ENCODE data around the gene ADRA1B.

ADRA1B gene

DNA sequence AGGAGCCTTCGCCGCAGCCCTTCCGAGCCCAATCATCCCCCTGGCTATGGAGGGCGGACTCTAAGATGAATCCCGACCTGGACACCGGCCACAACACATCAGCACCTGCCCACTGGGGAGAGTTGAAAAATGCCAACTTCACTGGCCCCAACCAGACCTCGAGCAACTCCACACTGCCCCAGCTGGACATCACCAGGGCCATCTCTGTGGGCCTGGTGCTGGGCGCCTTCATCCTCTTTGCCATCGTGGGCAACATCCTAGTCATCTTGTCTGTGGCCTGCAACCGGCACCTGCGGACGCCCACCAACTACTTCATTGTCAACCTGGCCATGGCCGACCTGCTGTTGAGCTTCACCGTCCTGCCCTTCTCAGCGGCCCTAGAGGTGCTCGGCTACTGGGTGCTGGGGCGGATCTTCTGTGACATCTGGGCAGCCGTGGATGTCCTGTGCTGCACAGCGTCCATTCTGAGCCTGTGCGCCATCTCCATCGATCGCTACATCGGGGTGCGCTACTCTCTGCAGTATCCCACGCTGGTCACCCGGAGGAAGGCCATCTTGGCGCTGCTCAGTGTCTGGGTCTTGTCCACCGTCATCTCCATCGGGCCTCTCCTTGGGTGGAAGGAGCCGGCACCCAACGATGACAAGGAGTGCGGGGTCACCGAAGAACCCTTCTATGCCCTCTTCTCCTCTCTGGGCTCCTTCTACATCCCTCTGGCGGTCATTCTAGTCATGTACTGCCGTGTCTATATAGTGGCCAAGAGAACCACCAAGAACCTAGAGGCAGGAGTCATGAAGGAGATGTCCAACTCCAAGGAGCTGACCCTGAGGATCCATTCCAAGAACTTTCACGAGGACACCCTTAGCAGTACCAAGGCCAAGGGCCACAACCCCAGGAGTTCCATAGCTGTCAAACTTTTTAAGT, 819 bp downstream of the ADRA1B start:
- FAIRE-seq (no peak), DNase-seq (ENCODE audit: extremely low spot score, insufficient read length, low read depth) (no peak)

DNA sequence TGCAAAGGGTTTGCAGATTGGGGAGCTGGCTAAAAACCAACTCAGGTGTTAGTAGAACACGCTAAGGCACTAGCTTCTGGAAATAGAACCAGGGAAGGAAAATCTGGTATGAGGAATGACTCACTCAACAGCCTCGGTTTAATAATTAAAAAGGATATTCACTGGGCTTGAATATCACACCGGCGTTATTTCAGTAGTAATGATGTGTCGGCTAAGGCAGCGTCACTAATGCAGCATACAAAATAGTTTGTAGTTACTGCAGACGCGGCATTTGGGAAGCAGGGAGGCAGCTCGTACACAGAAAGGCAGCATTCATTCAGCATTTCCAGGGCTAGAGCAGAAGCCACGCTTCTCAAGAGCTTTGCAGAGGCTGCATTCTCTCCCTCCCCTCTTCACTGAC, 1.7 kb downstream of the ADRA1B start:
- no peak for DNase-seq (ENCODE audit: extremely low spot score, insufficient read length, low read depth)
- FAIRE-seq = no peak

DNA sequence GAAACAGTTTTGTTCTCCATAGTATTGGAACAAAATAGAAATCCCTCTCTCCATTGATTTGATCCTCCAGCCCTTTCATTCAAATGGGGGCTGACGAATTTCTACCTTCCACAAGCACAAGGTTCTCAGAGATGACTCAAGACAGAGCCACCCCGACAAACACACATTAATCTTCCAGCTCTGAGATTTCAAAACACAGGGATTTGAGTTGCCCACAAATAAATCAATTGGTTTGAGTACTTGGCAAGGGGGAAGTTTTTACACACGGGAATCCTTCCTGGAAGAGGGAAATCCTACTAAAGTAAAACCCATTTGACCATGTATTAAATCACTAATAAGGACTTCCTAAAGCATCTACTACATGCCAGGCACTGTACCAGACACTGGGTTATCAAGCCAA, 5.4 kb downstream of the ADRA1B start:
- DNase-seq (ENCODE audit: extremely low spot score, insufficient read length, low read depth) = no peak
- FAIRE-seq = no peak

DNA sequence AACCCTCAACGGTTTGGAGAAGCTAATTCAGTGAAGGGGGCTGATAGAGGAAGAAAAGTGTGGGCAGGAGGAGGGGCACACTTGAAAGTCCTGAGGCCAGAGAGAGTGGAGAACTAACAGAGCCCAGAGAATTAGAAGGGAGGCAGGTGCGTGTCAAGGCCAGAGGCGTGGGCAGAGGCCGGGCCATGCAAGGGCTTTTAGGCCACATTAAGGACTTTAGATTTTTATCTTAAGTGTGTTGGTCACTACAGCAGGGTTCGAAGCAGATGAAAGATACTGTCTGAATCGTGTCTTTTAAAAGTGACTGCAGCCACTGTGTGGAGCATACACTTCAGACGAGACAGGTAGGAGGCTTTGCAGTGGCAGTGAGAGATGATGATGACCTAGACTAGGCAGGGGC, 6.7 kb downstream of the ADRA1B start:
- FAIRE-seq (no peak), DNase-seq (ENCODE audit: extremely low spot score, insufficient read length, low read depth) (no peak)

DNA sequence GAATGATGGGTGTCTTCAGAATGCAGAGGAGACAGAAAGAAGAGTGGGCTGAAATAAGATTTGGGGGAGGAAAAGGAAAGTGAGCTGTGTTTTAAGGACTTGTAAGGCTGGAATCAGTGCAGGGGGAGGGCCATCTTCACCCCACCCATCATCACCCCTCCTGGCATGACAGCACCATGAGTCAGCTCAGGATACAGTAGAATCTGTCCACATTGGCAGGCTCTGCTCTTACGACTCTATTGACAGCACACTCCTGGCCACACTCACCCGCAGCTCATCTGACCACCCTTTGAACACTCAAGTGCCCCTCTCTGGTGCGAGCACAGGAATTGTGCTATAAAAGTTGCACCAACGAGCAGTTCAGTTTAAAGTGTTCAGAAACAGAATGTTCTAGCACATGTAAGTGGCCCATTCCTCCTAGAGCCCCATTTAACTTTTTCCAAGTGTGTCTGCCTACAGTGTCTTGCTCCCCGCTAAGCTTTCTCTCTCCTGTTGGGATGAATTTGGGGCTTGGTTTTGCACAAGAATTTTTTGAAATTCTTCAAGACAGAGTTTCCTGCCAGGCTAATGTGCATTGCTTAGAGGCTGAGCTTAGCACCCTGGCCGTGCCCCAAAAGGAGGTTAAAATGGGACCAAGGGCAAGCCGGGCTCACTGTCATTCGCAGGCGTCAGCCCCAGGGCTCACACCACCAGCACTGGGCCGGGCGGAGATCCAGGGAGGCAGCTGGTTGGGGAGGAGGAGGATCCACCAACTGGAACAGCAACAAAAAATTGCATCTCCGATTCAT, 12.0 kb downstream of the ADRA1B start:
- FAIRE-seq = no peak

DNA sequence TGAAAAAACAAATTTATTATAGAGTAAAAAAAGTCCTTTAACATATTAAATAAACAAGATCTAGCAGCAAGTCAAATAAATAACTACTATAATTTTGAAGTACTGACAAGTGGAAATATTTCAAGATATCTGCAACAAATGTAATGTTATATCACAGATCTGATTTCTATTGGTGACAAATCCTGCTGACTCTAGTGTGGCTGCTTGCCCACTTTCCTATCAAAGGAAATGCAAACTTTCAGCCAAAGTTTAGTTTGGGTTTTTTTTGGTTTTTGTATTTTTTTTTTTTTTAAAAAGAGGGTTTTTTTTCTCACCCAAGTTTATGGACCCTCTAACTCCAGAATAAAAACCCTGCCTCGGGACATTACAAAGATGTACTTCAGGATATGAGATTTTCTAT, 12.9 kb downstream of the ADRA1B start:
- no peak for FAIRE-seq
- no peak for DNase-seq (ENCODE audit: extremely low spot score, insufficient read length, low read depth)

More for the DNA sequence above, 12.0 kb downstream of the ADRA1B start:
- DNase-seq (ENCODE audit: extremely low spot score, insufficient read length, low read depth) = no peak

DNA sequence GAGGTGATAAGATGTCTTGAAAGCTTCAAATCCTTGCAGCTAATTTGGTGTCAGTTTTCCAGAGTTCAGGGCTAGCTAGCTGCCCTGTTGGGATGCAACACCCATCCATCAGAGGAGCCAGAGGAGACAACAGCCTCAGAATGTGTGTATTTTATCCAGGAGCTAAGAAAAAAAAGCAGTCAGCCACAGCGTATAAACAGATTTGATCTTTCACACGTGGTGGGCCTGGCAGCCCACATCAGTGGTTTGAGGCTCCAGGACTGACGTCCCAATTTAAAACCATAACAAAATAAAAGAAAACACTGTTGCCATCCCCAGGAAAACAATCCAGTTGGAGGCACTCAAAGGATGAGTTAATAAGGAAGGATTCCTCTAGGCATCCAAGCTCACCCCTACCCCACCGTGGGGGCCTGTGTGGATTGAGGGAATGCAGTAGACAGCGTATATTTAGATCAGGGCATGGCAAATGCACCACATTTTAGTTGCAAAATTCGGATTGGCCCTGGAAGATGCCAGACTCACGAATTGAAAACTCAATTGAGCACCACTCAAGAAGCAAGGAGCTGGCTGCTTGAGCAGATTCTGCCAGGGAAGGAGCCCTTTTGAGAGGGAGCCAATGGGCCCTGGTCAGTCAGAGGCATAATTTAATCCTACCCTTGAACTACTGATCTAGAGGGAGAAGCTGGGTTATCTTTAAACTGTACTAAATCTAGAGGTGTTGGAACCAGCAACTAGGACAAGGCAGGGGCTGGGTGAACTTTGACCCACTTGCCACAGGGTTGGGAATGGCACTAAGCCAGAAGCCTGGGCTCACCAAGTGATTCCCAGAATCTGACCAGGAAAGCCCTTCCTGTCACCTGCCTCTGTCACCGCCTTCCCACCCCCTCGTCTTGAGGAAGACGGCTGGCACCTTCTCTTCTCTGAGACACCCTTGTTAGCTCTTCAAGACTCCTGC, 17.5 kb downstream of the ADRA1B start:
- no peak for FAIRE-seq
- no peak for DNase-seq (ENCODE audit: extremely low spot score, insufficient read length, low read depth)

DNA sequence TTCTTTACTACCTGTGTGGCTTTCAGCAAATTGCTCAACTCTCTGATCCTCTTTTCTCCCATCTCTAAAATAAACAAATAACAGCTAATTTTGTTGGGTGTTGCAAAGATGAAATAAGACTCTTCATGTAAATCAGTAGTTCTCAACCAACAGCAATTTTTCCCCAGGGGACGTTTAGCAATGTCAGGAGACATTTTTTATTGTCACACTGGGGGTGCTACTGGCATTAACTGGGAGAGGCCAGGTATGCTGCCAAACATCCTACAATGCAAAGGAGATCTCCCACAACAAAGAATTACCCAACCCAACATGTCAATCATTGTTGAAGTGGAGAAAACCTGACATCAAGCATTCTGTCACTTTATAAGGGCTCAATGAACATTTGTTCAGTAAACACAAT, 19.7 kb downstream of the ADRA1B start:
- FAIRE-seq = no peak
- DNase-seq (ENCODE audit: extremely low spot score, insufficient read length, low read depth) = no peak

DNA sequence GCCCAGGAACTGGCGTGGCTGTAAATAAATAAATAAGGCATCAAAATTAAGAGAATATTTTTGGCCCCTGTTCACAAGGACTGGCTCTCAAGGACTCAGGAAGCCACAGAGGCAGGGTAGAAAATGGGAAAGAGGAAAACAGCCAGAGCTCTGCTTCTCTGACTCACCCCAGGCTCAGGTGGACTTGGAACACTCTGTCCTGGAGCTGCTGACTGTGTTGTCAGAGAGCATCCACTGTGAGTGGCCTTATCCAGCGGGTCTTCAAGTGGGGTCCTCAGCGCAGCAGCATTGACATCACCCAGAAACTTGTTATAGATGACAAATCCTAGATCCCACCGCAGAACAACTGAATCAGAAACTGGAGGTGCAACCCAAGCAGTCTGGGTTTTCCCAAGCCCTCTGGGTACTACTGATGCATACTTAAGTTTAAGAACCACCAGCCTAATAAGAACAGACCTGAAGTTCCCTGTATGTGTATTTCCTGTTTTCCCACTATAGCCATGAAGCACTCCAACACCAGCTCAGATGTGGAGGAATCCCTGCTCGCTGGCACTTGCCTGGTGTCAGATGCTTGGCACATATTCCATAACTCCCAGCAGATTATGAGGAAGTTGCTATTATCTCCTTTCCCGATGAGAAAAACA, 20.5 kb downstream of the ADRA1B start:
- DNase-seq (ENCODE audit: extremely low spot score, insufficient read length, low read depth) (no peak), FAIRE-seq (no peak)

DNA sequence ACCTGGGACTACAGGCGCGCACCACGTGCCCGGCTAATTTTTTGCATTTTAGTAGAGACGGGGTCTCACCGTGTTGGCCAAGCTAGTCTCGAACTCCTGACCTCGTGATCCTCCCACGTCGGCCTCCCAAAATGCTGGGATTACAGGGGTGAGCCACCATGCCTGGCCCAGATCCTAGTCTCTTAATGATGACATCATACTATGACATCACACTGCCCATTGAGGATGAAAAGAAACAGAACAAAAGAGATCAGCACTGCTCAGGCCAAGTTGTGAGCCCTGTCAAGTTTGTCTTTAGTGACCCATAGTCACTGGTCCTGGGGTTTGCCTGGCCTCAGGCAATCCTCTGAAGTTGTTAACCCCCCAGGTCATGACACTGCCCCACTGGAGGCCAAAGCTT, 21.3 kb downstream of the ADRA1B start:
- FAIRE-seq (no peak), DNase-seq (ENCODE audit: extremely low spot score, insufficient read length, low read depth) (no peak)

DNA sequence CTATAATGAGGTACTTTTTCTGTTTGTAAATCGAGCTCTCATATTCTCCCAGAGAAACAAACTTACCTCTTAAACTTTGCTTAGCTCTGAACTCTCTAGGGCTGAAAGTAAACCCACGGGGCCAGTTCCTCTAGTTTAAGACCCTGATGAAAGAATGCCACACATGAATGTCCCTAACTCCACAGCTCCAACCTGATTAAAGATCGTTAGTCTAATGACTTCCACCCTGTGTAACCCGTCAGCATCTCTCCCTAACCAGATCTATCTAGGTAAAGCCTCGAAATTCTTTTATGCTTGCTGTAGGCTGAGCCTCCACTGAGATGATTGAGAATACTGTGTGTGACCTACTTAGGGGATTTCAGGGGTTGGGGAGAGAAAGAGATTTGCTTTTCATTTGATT, 27.0 kb downstream of the ADRA1B start:
- no peak for FAIRE-seq

DNA sequence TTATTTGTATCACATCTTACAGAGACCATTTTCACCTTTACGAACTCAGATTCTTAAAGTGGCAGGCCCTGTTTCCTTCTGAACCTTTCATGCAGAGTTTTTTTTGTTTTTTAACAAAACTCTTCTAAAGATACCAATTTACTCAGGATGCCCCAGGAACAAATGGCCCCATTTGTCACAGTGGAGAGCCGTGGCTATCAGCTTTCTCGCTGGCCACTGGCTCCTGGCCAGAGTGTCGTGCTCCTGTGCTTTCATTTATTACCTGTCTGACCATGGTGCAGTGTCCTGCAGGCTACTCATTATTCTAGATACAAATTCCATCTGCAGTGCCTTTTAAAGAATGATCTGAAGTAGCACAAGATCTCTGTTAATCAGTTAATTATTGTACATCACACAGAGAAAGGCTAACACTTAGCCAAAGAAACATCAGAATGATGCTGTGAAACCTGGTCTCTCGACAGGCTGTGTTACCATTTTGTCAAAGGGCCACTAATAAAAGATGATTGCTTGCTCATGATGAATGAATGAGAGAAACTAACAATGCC, 27.8 kb downstream of the ADRA1B start:
- no peak for DNase-seq (ENCODE audit: extremely low spot score, insufficient read length, low read depth)
- FAIRE-seq = no peak

More for the DNA sequence above, 27.0 kb downstream of the ADRA1B start:
- no peak for DNase-seq (ENCODE audit: extremely low spot score, insufficient read length, low read depth)

DNA sequence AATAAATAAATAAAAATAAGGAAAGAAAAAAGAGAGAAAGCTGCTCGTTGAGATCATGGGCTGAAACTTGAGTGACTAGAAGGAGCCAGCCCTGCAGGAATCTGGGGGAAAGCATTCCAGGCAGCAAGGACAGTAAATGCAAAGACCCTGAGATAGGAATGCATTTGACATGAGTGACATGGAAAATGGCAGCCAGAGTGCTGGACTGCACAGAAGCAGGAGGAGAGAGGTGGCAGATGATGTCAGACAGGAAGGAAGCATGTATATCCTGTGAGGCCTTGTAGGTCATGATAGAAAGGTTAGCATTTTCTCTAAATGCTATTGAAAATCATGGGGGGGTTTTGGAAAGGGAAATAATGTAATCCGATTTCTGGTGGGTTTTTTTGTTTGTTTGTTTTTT, 29.1 kb downstream of the ADRA1B start:
- FAIRE-seq (no peak), DNase-seq (ENCODE audit: extremely low spot score, insufficient read length, low read depth) (no peak)

DNA sequence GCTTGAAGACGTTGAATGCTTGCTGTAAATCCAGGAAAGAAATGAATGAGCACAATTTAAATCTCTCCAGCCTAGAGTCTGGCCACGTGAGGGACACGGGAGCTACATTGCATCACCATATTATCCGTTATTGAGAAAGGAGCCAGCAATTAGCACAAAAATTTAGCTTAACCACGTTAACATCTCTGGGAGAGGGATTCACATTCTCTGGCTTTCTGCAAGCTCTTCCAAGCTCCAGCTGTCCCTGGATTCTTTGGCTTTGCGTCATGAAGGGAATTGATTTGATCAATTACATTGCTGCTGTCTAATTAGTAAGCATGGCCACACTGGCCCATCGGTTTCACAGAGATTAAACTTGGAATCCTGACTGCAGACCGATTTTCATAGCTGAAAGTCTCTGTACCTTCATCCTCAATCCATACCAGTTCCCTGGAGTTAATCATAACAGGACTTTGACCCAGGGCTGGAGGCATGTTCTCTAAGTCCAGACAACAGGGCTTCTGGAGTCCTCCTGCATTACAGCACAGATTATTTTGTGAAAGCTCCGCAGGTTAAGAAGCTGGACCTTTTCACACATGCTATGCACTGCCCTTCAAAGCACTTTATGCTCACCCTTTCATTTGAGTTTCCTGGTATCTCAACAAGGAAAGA, 31.6 kb downstream of the ADRA1B start:
- DNase-seq (ENCODE audit: extremely low spot score, insufficient read length, low read depth) (no peak), FAIRE-seq (no peak)

DNA sequence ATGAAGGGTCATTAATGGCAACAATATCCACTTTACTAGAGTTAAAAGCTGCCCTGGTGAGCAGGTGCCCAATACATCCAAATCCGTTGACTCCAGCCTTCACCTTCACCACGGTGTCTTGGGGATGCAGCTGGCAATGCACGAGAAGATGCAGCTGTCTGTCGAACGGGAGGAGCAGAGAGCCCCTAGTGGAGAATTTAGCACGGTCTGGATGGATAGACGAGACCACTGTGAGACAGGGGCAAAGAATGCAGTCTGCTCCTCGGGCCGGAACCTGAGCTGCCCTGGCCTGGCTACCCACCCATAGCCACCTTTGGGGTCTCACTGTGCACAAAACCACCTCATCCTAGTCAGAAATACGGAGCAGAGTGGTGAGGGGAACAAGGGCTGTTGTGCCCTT, 35.1 kb downstream of the ADRA1B start:
- DNase-seq (ENCODE audit: extremely low spot score, insufficient read length, low read depth) (no peak), FAIRE-seq (no peak)

DNA sequence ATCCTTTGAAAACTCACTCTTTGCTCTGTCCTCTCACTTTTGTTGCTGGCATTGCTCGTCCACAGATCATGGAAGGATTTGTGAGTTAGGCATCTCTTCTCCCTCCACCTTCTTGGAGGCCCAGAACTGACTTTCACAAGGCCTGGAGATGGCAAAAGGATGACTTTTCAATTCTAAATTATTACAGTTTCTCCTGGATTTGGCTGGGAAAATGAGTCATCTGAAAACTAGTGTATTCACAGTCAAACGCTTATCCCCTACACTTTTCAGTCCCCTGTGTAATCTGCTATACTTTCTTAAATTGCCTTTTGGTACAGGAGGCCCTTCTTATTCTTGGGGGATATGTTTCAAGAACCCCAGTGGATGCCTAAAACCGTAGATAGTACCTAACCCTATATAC, 35.6 kb downstream of the ADRA1B start:
- FAIRE-seq (no peak), DNase-seq (ENCODE audit: extremely low spot score, insufficient read length, low read depth) (no peak)

DNA sequence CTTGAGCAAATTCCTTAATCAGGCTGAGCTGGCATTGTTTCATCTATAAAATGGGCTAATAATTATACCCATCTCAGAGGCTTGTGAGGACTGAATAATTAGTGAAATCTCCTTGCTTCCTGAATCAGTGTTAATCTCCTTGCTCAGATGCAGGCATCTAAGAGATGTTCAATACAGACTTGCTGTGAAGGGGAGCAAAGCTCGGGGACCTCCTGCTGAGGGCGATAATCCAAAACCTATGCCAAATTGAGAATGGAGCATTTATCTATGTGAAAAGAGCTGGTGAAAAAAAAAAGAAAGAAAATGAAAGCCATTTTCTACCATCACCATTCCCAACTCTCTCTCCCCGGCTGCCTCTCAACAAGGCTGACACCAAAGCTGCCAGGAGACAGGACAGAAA, 37.3 kb downstream of the ADRA1B start:
- no peak for FAIRE-seq

DNA sequence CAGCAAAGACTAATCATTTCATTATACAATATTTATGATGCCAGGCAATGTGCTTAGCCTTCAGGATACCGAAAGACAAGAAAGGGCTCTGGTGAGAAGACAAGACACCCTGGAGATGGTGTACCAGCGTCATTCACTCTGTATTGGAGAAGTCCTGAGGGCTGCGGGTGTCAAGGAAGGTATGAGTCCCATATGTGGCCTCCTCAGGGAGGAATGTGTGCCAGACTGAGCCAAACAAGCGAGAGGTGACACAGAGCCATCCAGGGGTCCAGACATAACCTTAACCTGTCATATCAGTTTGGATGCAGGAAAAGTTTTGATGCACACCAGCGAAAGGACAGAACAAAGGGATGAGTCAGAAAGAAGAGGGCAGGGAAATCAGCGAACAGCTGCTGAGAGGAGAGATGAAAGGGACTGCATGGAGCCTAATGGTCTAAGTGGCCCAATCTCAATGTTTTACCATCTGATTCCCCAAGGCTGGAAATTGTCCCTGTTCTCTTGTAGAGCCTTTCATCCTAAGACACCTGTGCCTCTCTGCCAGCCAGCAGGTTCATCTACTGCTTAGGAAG, 38.9 kb downstream of the ADRA1B start:
- FAIRE-seq (no peak), DNase-seq (ENCODE audit: extremely low spot score, insufficient read length, low read depth) (no peak)

More for the DNA sequence above, 37.3 kb downstream of the ADRA1B start:
- no peak for DNase-seq (ENCODE audit: extremely low spot score, insufficient read length, low read depth)

DNA sequence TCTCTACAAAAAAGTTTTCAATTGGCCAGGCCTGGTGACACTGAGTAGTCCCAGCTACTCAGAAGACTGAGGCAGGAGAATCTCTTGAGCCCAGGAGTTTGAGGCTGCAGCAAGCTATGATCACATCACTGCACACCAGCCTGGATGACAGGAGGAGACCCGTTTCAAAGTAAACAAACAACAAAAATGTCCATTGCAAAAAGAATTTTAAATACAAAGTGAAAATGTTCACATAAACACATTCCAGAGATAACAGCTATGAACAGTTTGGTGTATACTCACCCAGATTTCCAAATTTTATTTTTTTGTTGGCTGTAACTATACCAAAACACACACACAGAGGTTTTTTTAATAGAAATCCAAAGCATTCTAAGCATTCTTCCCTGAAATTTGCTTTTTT, 39.8 kb downstream of the ADRA1B start:
- FAIRE-seq (no peak), DNase-seq (ENCODE audit: extremely low spot score, insufficient read length, low read depth) (no peak)
